Measurements from ENCODE around the gene SPATA16.

SPATA16 gene

GRCh38 chr3:172853005-172853404 is 288.0 kb downstream of the SPATA16 start:
- H3K27ac ChIP-seq (ENCODE audit: low read depth in 2 of 2, low read length in 2 of 2) = no peak overlapping the region
- H3K27me3 ChIP-seq (ENCODE audit: control insufficient read depth in 2 of 2, insufficient read depth in 2 of 2, low read length in 2 of 2) = no peaks in the 10 kb centered on the region
- H3K4me3 ChIP-seq (ENCODE audit: low read length in 2 of 2) = no peak overlapping the region
- H3K4me1 ChIP-seq (ENCODE audit: control insufficient read depth in 2 of 2, insufficient read depth in 2 of 2, low read length in 2 of 2) = no peaks in the 10 kb centered on the region
- no peak overlapping the region for H3K9ac ChIP-seq (ENCODE audit: low read depth in 1 of 2, low read length in 2 of 2)
- H3K36me3 ChIP-seq (ENCODE audit: control insufficient read depth in 2 of 2, insufficient read depth in 2 of 2, low read length in 2 of 2) = no peaks in the 10 kb centered on the region
- H3K9me3 ChIP-seq (ENCODE audit: control insufficient read depth in 2 of 2, low read length in 2 of 2) = no peaks in the 10 kb centered on the region

- no peaks in the 10 kb centered on the region for H3K4me1 ChIP-seq (ENCODE audit: control insufficient read depth in 2 of 2, insufficient read depth in 2 of 2, low read length in 2 of 2)
- H3K27ac ChIP-seq (ENCODE audit: low read depth in 2 of 2, low read length in 2 of 2) = no peak overlapping the region
- no peaks in the 10 kb centered on the region for H3K9me3 ChIP-seq (ENCODE audit: control insufficient read depth in 2 of 2, low read length in 2 of 2)
- no peaks in the 10 kb centered on the region for H3K36me3 ChIP-seq (ENCODE audit: control insufficient read depth in 2 of 2, insufficient read depth in 2 of 2, low read length in 2 of 2)
- H3K9ac ChIP-seq (ENCODE audit: low read depth in 1 of 2, low read length in 2 of 2) = no peak overlapping the region
- no peak overlapping the region for H3K4me3 ChIP-seq (ENCODE audit: low read length in 2 of 2)
- no peaks in the 10 kb centered on the region for H3K27me3 ChIP-seq (ENCODE audit: control insufficient read depth in 2 of 2, insufficient read depth in 2 of 2, low read length in 2 of 2)
Observed at GRCh38 chr3:172848910-172849309, 292.1 kb downstream of the SPATA16 start.

GRCh38 chr3:172847292-172847691 is 293.7 kb downstream of the SPATA16 start:
- H3K9ac ChIP-seq (ENCODE audit: low read depth in 1 of 2, low read length in 2 of 2) = no peak overlapping the region
- H3K4me3 ChIP-seq (ENCODE audit: low read length in 2 of 2) = no peak overlapping the region
- no peaks in the 10 kb centered on the region for H3K36me3 ChIP-seq (ENCODE audit: control insufficient read depth in 2 of 2, insufficient read depth in 2 of 2, low read length in 2 of 2)
- no peaks in the 10 kb centered on the region for H3K4me1 ChIP-seq (ENCODE audit: control insufficient read depth in 2 of 2, insufficient read depth in 2 of 2, low read length in 2 of 2)
- no peaks in the 10 kb centered on the region for H3K27me3 ChIP-seq (ENCODE audit: control insufficient read depth in 2 of 2, insufficient read depth in 2 of 2, low read length in 2 of 2)
- H3K9me3 ChIP-seq (ENCODE audit: control insufficient read depth in 2 of 2, low read length in 2 of 2) = no peaks in the 10 kb centered on the region
- no peak overlapping the region for H3K27ac ChIP-seq (ENCODE audit: low read depth in 2 of 2, low read length in 2 of 2)

- Histone ChIP-seq H3K4me3 (ENCODE audit: low read length in 2 of 2) (no peak overlapping the region), H3K27me3 (ENCODE audit: control insufficient read depth in 2 of 2, insufficient read depth in 2 of 2, low read length in 2 of 2) (no peaks in the 10 kb centered on the region), H3K4me1 (ENCODE audit: control insufficient read depth in 2 of 2, insufficient read depth in 2 of 2, low read length in 2 of 2) (no peaks in the 10 kb centered on the region), H3K9me3 (ENCODE audit: control insufficient read depth in 2 of 2, low read length in 2 of 2) (no peaks in the 10 kb centered on the region), H3K36me3 (ENCODE audit: control insufficient read depth in 2 of 2, insufficient read depth in 2 of 2, low read length in 2 of 2) (no peaks in the 10 kb centered on the region), H3K9ac (ENCODE audit: low read depth in 1 of 2, low read length in 2 of 2) (no peak overlapping the region), H3K27ac (ENCODE audit: low read depth in 2 of 2, low read length in 2 of 2) (no peak overlapping the region)
Observed at GRCh38 chr3:172846706-172847105, 294.3 kb downstream of the SPATA16 start.

- Histone ChIP-seq H3K9ac (ENCODE audit: low read depth in 1 of 2, low read length in 2 of 2) (no peak overlapping the region), H3K4me3 (ENCODE audit: low read length in 2 of 2) (no peak overlapping the region), H3K27ac (ENCODE audit: low read depth in 2 of 2, low read length in 2 of 2) (no peak overlapping the region), H3K36me3 (ENCODE audit: control insufficient read depth in 2 of 2, insufficient read depth in 2 of 2, low read length in 2 of 2) (no peaks in the 10 kb centered on the region), H3K27me3 (ENCODE audit: control insufficient read depth in 2 of 2, insufficient read depth in 2 of 2, low read length in 2 of 2) (no peaks in the 10 kb centered on the region), H3K9me3 (ENCODE audit: control insufficient read depth in 2 of 2, low read length in 2 of 2) (no peaks in the 10 kb centered on the region), H3K4me1 (ENCODE audit: control insufficient read depth in 2 of 2, insufficient read depth in 2 of 2, low read length in 2 of 2) (no peaks in the 10 kb centered on the region)
Observed at GRCh38 chr3:172846103-172846561, 294.9 kb downstream of the SPATA16 start.

GRCh38 chr3:172844428-172844827 is 296.6 kb downstream of the SPATA16 start:
- H3K27ac ChIP-seq (ENCODE audit: low read depth in 2 of 2, low read length in 2 of 2) = no peak overlapping the region
- no peaks in the 10 kb centered on the region for H3K9me3 ChIP-seq (ENCODE audit: control insufficient read depth in 2 of 2, low read length in 2 of 2)
- no peak overlapping the region for H3K4me3 ChIP-seq (ENCODE audit: low read length in 2 of 2)
- no peaks in the 10 kb centered on the region for H3K4me1 ChIP-seq (ENCODE audit: control insufficient read depth in 2 of 2, insufficient read depth in 2 of 2, low read length in 2 of 2)
- peaks cover 0 to 2% of the 10 kb centered on the region in 2 donors for H3K27me3 ChIP-seq (ENCODE audit: control insufficient read depth in 2 of 2, insufficient read depth in 2 of 2, low read length in 2 of 2)
- H3K36me3 ChIP-seq (ENCODE audit: control insufficient read depth in 2 of 2, insufficient read depth in 2 of 2, low read length in 2 of 2) = no peaks in the 10 kb centered on the region
- no peak overlapping the region for H3K9ac ChIP-seq (ENCODE audit: low read depth in 1 of 2, low read length in 2 of 2)

GRCh38 chr3:172840913-172841312 is 300.1 kb downstream of the SPATA16 start:
- Histone ChIP-seq H3K36me3 (ENCODE audit: control insufficient read depth in 2 of 2, insufficient read depth in 2 of 2, low read length in 2 of 2) (no peaks in the 10 kb centered on the region), H3K9ac (ENCODE audit: low read depth in 1 of 2, low read length in 2 of 2) (no peak overlapping the region), H3K4me3 (ENCODE audit: low read length in 2 of 2) (no peak overlapping the region), H3K27ac (ENCODE audit: low read depth in 2 of 2, low read length in 2 of 2) (no peak overlapping the region), H3K27me3 (ENCODE audit: control insufficient read depth in 2 of 2, insufficient read depth in 2 of 2, low read length in 2 of 2) (peaks cover 0 to 2% of the 10 kb centered on the region in 2 donors), H3K4me1 (ENCODE audit: control insufficient read depth in 2 of 2, insufficient read depth in 2 of 2, low read length in 2 of 2) (no peaks in the 10 kb centered on the region), H3K9me3 (ENCODE audit: control insufficient read depth in 2 of 2, low read length in 2 of 2) (no peaks in the 10 kb centered on the region)

- H3K27ac ChIP-seq (ENCODE audit: low read depth in 2 of 2, low read length in 2 of 2) = no peak overlapping the region
Observed at GRCh38 chr3:172840463-172840862, 300.6 kb downstream of the SPATA16 start.

GRCh38 chr3:172839679-172840078 is 301.4 kb downstream of the SPATA16 start:
- H3K27me3 ChIP-seq (ENCODE audit: control insufficient read depth in 2 of 2, insufficient read depth in 2 of 2, low read length in 2 of 2) = peaks cover 0 to 2% of the 10 kb centered on the region in 2 donors
- no peaks in the 10 kb centered on the region for H3K36me3 ChIP-seq (ENCODE audit: control insufficient read depth in 2 of 2, insufficient read depth in 2 of 2, low read length in 2 of 2)
- H3K4me3 ChIP-seq (ENCODE audit: low read length in 2 of 2) = no peak overlapping the region
- no peaks in the 10 kb centered on the region for H3K9me3 ChIP-seq (ENCODE audit: control insufficient read depth in 2 of 2, low read length in 2 of 2)
- no peaks in the 10 kb centered on the region for H3K4me1 ChIP-seq (ENCODE audit: control insufficient read depth in 2 of 2, insufficient read depth in 2 of 2, low read length in 2 of 2)
- H3K9ac ChIP-seq (ENCODE audit: low read depth in 1 of 2, low read length in 2 of 2) = no peak overlapping the region
- H3K27ac ChIP-seq (ENCODE audit: low read depth in 2 of 2, low read length in 2 of 2) = no peak overlapping the region

More at GRCh38 chr3:172840463-172840862, 300.6 kb downstream of the SPATA16 start:
- no peak overlapping the region for H3K4me3 ChIP-seq (ENCODE audit: low read length in 2 of 2)
- H3K9ac ChIP-seq (ENCODE audit: low read depth in 1 of 2, low read length in 2 of 2) = no peak overlapping the region
- H3K27me3 ChIP-seq (ENCODE audit: control insufficient read depth in 2 of 2, insufficient read depth in 2 of 2, low read length in 2 of 2) = peaks cover 0 to 2% of the 10 kb centered on the region in 2 donors
- no peaks in the 10 kb centered on the region for H3K9me3 ChIP-seq (ENCODE audit: control insufficient read depth in 2 of 2, low read length in 2 of 2)
- H3K36me3 ChIP-seq (ENCODE audit: control insufficient read depth in 2 of 2, insufficient read depth in 2 of 2, low read length in 2 of 2) = no peaks in the 10 kb centered on the region
- no peaks in the 10 kb centered on the region for H3K4me1 ChIP-seq (ENCODE audit: control insufficient read depth in 2 of 2, insufficient read depth in 2 of 2, low read length in 2 of 2)

Measured in mucosa of rectum (tissue), 2 donors.